ENCODE data around the gene TMEM138. TPM values are rescaled to one million over a fixed set of nuclear protein-coding genes. Genes with fewer than 3 reads are reported as not detected.
A peak's percentile ranks its signal among the peaks of the same experiment; 100 is the strongest.

The TMEM138 gene
- total and polyA plus RNA-seq, 2 of the 13 experiments (the other 11 are each of a cell fraction or from before 2014, with no cell fraction given) = 43.5 to 61.0 TPM

GRCh38 chr11:61347916-61348461, 14.2 kb upstream of the TMEM138 start (continued):
- TF ChIP-seq ZNF766 (CRISPR knock-in tag; IDR thresholded peaks at IDR 0.05; ENCODE audit: borderline replicate concordance) (no peak), NFE2 (CRISPR knock-in tag; IDR thresholded peaks at IDR 0.05) (no peak), PAF1 (CRISPR knock-in tag; IDR thresholded peaks at IDR 0.05) (0 out of 2 replicates have a peak, but pooled peaks have one; percentile 31), POLR2A (IDR thresholded peaks at IDR 0.05; ENCODE audit: insufficient read depth in 1 of 2, low read depth in 2 of 2, low read length in 2 of 2) (peak in 1 of 2 experiments; percentile 25; a peak in 1 of 4 replicates), POLR2G (IDR thresholded peaks at IDR 0.05; ENCODE audit: low read depth, low read length) (peak; percentile 24), FLYWCH1 (CRISPR knock-in tag; IDR thresholded peaks at IDR 0.05) (no peak), ZNF569 (CRISPR knock-in tag; IDR thresholded peaks at IDR 0.05; ENCODE audit: borderline replicate concordance) (no peak), SNAPC2 (CRISPR knock-in tag; IDR thresholded peaks at IDR 0.05) (no peak), NR1H2 (CRISPR knock-in tag; IDR thresholded peaks at IDR 0.05; ENCODE audit: borderline replicate concordance, low read depth) (no peak), CSRNP2 (CRISPR knock-in tag; conservative IDR thresholded peaks at IDR 0.05; ENCODE audit: low read depth) (no peak), TRIM24 (CRISPR knock-in tag; IDR thresholded peaks at IDR 0.05) (no peak), ZNF234 (CRISPR knock-in tag; conservative IDR thresholded peaks at IDR 0.05) (no peak), MAFK (conservative IDR thresholded peaks at IDR 0.05 in 1 of 2, IDR thresholded peaks at IDR 0.05 in 1 of 2; ENCODE audit: low read length in 2 of 2) (no peak), ZNF879 (CRISPR knock-in tag; IDR thresholded peaks at IDR 0.05) (no peak)
- TF ChIP-seq, protein P1, sequence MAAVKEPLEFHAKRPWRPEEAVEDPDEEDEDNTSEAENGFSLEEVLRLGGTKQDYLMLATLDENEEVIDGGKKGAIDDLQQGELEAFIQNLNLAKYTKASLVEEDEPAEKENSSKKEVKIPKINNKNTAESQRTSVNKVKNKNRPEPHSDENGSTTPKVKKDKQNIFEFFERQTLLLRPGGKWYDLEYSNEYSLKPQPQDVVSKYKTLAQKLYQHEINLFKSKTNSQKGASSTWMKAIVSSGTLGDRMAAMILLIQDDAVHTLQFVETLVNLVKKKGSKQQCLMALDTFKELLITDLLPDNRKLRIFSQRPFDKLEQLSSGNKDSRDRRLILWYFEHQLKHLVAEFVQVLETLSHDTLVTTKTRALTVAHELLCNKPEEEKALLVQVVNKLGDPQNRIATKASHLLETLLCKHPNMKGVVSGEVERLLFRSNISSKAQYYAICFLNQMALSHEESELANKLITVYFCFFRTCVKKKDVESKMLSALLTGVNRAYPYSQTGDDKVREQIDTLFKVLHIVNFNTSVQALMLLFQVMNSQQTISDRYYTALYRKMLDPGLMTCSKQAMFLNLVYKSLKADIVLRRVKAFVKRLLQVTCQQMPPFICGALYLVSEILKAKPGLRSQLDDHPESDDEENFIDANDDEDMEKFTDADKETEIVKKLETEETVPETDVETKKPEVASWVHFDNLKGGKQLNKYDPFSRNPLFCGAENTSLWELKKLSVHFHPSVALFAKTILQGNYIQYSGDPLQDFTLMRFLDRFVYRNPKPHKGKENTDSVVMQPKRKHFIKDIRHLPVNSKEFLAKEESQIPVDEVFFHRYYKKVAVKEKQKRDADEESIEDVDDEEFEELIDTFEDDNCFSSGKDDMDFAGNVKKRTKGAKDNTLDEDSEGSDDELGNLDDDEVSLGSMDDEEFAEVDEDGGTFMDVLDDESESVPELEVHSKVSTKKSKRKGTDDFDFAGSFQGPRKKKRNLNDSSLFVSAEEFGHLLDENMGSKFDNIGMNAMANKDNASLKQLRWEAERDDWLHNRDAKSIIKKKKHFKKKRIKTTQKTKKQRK (IDR thresholded peaks at IDR 0.05; ENCODE audit: low read length) = no peak
- TF ChIP-seq, protein P2, sequence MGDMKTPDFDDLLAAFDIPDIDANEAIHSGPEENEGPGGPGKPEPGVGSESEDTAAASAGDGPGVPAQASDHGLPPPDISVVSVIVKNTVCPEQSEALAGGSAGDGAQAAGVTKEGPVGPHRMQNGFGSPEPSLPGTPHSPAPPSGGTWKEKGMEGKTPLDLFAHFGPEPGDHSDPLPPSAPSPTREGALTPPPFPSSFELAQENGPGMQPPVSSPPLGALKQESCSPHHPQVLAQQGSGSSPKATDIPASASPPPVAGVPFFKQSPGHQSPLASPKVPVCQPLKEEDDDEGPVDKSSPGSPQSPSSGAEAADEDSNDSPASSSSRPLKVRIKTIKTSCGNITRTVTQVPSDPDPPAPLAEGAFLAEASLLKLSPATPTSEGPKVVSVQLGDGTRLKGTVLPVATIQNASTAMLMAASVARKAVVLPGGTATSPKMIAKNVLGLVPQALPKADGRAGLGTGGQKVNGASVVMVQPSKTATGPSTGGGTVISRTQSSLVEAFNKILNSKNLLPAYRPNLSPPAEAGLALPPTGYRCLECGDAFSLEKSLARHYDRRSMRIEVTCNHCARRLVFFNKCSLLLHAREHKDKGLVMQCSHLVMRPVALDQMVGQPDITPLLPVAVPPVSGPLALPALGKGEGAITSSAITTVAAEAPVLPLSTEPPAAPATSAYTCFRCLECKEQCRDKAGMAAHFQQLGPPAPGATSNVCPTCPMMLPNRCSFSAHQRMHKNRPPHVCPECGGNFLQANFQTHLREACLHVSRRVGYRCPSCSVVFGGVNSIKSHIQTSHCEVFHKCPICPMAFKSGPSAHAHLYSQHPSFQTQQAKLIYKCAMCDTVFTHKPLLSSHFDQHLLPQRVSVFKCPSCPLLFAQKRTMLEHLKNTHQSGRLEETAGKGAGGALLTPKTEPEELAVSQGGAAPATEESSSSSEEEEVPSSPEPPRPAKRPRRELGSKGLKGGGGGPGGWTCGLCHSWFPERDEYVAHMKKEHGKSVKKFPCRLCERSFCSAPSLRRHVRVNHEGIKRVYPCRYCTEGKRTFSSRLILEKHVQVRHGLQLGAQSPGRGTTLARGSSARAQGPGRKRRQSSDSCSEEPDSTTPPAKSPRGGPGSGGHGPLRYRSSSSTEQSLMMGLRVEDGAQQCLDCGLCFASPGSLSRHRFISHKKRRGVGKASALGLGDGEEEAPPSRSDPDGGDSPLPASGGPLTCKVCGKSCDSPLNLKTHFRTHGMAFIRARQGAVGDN (CRISPR knock-in tag; IDR thresholded peaks at IDR 0.05) = peak; percentile 34; the same call in 1 of the 2 replicates
- TF ChIP-seq, protein P3, sequence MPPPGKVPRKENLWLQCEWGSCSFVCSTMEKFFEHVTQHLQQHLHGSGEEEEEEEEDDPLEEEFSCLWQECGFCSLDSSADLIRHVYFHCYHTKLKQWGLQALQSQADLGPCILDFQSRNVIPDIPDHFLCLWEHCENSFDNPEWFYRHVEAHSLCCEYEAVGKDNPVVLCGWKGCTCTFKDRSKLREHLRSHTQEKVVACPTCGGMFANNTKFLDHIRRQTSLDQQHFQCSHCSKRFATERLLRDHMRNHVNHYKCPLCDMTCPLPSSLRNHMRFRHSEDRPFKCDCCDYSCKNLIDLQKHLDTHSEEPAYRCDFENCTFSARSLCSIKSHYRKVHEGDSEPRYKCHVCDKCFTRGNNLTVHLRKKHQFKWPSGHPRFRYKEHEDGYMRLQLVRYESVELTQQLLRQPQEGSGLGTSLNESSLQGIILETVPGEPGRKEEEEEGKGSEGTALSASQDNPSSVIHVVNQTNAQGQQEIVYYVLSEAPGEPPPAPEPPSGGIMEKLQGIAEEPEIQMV (CRISPR knock-in tag; IDR thresholded peaks at IDR 0.05; ENCODE audit: low read depth) = no peak
- TF ChIP-seq, protein P4, sequence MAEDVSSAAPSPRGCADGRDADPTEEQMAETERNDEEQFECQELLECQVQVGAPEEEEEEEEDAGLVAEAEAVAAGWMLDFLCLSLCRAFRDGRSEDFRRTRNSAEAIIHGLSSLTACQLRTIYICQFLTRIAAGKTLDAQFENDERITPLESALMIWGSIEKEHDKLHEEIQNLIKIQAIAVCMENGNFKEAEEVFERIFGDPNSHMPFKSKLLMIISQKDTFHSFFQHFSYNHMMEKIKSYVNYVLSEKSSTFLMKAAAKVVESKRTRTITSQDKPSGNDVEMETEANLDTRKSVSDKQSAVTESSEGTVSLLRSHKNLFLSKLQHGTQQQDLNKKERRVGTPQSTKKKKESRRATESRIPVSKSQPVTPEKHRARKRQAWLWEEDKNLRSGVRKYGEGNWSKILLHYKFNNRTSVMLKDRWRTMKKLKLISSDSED (CRISPR knock-in tag; IDR thresholded peaks at IDR 0.05) = no peak
